Middle frontal gyrus (tissue), 1 donor: ENCODE results near the gene AFF3.
"Not testable (repeated sequence)": the region's sequence is repeated elsewhere in the genome, so short reads cannot be mapped to it uniquely, and the experiment has no call there.

Experiments
- DNase-seq: peaks from one replicate; pipeline ENCODE4 v3.0.0-alpha.2; 2015; ENCODE audit warnings: low spot score; ENCODE audit errors: extremely low spot score

The AFF3 gene

DNA sequence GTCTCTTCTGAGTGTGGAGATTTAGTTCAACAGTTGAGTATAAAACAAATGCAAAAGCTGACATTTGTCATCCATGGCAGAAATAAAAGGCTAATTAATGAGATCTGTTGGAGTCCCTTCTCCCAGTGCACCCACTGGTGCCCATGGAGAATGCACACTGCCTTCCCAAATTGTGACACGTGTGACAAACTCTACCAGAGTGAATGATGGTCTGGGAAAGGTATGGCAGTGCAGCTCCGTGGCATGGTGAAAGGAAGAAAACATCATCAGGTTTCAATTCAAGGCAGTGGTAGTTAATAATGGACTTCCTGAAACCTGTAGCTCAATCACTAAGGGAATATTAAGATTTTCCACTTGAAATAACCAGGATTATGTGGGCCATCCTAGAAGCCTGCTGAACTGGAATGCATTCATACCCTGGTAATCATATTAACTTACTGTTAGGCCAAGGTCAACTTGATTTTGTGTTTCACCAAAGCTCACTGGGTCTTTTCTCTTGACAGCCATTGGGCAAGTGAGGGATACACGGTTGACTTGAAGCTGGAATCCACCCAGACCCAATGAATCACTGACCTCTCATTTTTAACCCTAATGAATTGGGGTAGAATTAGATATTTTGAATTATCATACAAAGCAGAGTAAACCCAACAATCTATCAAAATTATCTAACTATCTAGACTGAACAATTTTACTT lies 167.6 kb downstream of the AFF3 start:
- DNase-seq, result no peak

GRCh38 chr2:99974275-99974674 lies 168.1 kb downstream of the AFF3 start:
- no peak for DNase-seq

DNA sequence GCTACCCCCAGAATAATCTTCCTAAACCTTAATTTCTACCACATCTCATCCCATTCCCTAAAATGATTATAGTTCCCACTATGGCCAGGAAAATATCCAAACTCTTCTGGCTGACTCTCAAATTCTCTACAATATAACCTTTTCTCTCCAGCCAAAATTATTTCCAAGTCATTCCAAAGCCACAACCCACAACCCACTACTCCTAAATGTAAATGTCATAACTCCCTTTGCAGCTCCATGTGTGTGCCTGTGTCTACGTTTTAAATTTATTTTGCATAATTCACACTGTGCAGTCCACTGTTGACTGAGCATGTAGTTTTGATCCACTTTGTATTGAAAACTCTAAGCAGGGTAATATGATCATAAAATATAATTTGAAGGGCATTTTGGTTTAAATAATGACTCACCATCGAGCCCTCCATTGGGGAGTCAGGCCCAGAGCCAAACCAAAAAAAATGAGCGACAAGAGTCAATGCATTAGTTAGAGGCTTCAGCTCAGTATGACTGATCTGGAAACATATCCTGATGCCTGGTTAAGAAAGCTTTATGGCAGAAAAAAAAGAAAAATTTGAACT lies 171.0 kb downstream of the AFF3 start:
- DNase-seq, result no peak

- no peak for DNase-seq
Measured at GRCh38 chr2:99970292-99970868, 172.0 kb downstream of the AFF3 start.

GRCh38 chr2:99961196-99961913 lies 181.0 kb downstream of the AFF3 start:
- DNase-seq, result no peak

DNA sequence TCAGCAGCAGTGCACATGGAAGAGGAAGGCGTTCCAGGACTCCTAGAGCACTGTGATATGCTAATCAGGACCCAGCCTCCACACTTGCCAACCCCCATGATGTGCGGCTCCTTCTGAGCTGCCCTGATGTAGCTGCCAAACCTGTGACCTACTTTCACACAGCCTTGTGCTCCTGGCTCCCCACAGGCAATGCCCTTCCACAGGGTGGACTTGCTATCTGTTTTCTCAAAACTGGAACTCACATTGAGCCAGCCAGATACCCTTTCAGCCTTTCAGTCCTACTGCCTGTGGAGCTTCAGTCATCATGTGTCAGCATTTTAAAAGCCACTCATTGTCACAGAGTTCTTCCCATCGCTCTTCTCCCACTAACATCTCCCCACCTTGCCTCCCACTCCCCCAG lies 181.6 kb downstream of the AFF3 start:
- DNase-seq, result no peak

- DNase-seq, result no peak
Measured at GRCh38 chr2:99960291-99960690, 182.1 kb downstream of the AFF3 start.

DNA sequence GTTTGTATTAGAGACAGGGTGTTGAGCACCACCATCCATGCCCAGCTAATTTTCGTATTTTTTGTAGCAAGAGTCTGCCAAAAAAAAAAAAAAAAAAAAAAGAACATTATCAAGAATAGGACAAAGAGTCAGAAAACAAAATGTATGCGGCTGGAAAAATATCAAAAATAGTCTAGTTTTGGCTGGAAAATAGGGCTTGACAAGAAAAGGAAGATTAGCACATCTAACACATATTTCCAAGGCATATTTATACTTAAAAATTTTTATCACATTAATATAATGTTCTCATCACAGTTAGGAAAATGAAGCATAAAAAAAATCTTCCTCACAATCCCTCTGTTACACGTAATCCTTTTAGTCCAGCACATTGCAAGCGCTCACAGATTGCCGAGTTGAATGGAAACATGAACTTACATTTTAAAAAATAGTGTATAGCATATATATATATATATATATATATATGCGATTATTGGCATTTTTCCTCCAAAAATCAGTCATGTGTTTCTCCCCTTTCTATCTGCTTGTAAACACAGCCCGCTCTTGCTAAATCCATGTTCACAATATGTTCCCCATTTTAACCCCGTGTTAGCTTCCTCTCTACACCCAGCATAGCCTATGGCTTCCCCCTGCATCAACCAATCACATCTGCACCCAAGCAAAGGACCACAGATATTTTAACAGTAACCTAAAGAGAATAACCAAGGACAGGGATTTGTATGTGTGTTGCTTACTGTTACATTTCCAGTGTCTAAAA lies 183.0 kb downstream of the AFF3 start:
- DNase-seq, result no peak

- no peak for DNase-seq
Measured at GRCh38 chr2:99957332-99958133, 184.9 kb downstream of the AFF3 start.

- DNase-seq, result no peak
Measured at GRCh38 chr2:99956232-99957030, 186.0 kb downstream of the AFF3 start.

GRCh38 chr2:99953750-99954149 lies 188.6 kb downstream of the AFF3 start:
- no peak for DNase-seq

DNA sequence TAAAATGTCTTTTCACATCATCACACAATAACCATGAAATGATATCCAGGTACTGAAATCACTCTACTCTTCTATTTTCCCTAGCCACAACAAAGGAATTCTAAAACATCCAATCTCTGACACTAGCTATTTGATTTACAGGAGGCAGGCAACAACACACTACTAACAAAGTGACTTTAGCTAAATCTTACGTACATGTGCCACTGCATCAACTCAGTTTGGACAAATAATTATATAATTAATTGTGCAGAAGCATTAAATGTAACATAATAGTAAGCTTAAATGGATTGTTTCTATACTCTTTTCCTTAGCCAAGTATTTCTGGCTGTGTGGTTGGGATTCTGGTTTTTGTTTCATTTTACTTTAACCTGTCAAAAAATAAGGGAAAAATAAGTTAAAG lies 192.4 kb downstream of the AFF3 start:
- DNase-seq, result no peak

GRCh38 chr2:99949530-99949929 lies 192.9 kb downstream of the AFF3 start:
- no peak for DNase-seq

DNA sequence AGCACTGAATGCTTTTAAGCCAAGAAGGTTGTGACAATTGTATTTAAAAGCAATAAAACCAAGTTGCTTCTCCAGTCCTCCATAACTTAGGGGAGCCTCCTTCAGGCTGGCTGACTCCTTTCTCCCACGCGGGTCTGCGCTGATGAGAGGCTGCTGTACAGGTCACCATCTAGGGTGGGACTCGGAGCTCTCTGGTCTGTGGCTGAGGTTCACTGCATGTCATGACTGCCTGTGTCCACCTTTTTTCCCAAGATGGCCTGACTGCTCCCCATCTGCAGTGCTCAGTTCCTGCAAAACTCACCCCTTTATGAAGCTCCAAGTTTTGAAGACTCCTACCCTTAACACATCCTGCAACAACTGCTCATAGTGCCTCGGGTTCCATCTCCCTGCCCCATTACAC lies 194.4 kb downstream of the AFF3 start:
- DNase-seq, result no peak

GRCh38 chr2:99947366-99947765 lies 195.0 kb downstream of the AFF3 start:
- DNase-seq, result not testable (repeated sequence)

GRCh38 chr2:99944019-99944418 lies 198.4 kb downstream of the AFF3 start:
- no peak for DNase-seq

GRCh38 chr2:99942561-99943347 lies 199.6 kb downstream of the AFF3 start:
- DNase-seq, result no peak

DNA sequence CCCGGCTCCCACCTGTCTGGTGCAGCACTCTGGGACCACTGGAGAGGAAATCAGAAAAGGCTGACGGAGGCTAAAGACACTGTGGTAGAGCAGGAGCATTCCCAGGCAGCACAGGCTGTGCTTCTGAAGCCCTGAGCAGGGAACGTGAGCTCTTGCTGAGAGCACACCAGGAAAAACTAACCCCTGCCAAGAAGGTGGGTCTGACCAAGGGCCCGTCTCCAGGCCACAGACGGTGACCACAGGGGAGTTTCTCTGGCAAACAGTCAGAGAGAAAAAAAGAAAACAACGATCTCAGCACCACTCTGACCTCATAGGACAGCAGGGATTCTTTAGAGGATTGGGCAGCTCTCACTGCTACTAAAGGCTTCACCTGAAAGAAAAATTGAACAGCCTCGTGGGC lies 201.4 kb downstream of the AFF3 start:
- DNase-seq, result no peak

DNA sequence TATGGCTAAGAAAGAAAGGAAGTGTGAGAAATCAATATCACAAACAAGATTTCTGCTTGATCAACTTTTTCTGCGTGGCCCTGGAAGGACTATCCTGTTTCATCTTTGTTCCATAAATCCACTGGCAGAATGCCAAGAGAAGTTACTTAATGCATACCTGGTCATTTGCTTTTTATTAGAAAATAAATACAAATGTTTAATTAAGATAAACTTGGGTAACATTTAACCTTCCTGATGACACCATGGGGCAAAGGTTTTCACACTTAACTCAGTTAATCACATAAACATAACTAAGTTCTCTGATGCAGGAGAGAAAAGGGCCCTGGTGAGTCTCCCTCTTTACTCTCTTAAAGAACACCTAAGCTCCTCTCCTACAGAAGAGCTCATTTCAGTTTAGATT lies 203.3 kb downstream of the AFF3 start:
- no peak for DNase-seq
